Panc1 (cell line): Measurements from ENCODE around the gene DAPP1. TPM values are rescaled to one million over a fixed set of nuclear protein-coding genes. Genes with fewer than 3 reads are reported as not detected.

ENCODE experiments used
- ATAC-seq: fragments of 200-7000 bp; cut with Tn5 transposase; 2 replicates; pipeline ENCODE4 v1.9.1; 2020; ENCODE audit warnings: mild to moderate bottlenecking, moderate library complexity
- BruUV-seq: library from RNA; stranded (reverse); fragments of 400-500 nt; replicated peaks from 2 replicates; lab custom pipeline; 2021; lab: Mats Ljungman, UMichigan
- CTCF ChIA-PET: fragments of 300-600 bp; sonication (Branson Sonifier 250); formaldehyde crosslinking; loops from one replicate; lab custom pipeline; 2022; ENCODE audit warnings: antibody characterized with exemption; lab: Charles Lee
- POLR2A ChIA-PET: fragments of 300-600 bp; sonication (Branson Sonifier 250); formaldehyde crosslinking; loops from one replicate; lab custom pipeline; 2022; ENCODE audit warnings: antibody characterized with exemption; lab: Charles Lee
- DNase-seq: peaks from one replicate; pipeline ENCODE4 v3.0.0-alpha.2; 2010; ENCODE audit warnings: low read depth, low spot score
- H3K27ac ChIP-seq: 2 replicates; pipeline ENCODE4 v1.5.1; 2011; ENCODE audit warnings: mild to moderate bottlenecking, low read length, inconsistent platforms
- H3K27me3 ChIP-seq: fragments of 200-500 bp; sonication (Bioruptor generic); 2 replicates; pipeline ENCODE4 v1.6.0; 2014; ENCODE audit warnings: low read length, inconsistent platforms; ENCODE audit not compliant: control insufficient read depth, insufficient read depth
- H3K36me3 ChIP-seq: fragments of 200-500 bp; sonication (Bioruptor generic); 2 replicates; pipeline ENCODE4 v1.5.1; 2014; ENCODE audit warnings: inconsistent platforms, mild to moderate bottlenecking, low read length, moderate library complexity; ENCODE audit not compliant: control insufficient read depth, insufficient read depth
- H3K4me1 ChIP-seq: 2 replicates; pipeline ENCODE4 v1.5.1; 2011; ENCODE audit warnings: inconsistent platforms, mild to moderate bottlenecking, low read length, moderate library complexity; ENCODE audit not compliant: control insufficient read depth, insufficient read depth
- H3K4me3 ChIP-seq, 2 experiments: 2 replicates each; pipeline ENCODE4 v1.5.1; 2011 to 2012; ENCODE audit warnings: low read depth in 2 of 2, low read length in 2 of 2, mild to moderate bottlenecking in 2 of 2, inconsistent platforms in 1 of 2, moderate library complexity in 1 of 2
- H3K9me3 ChIP-seq: fragments of 200-500 bp; sonication (Bioruptor generic); 2 replicates; pipeline ENCODE4 v1.5.1; 2014; ENCODE audit warnings: low read depth, mild to moderate bottlenecking, inconsistent platforms, low read length, moderate library complexity; ENCODE audit not compliant: control insufficient read depth, insufficient read depth
- POLR2AphosphoS5 ChIP-seq: IDR thresholded peaks from 2 replicates; pipeline ENCODE4 v1.6.1; 2012; ENCODE audit warnings: mild to moderate bottlenecking, low read depth, low read length, moderate library complexity
- REST ChIP-seq, 2 experiments: IDR thresholded peaks; 2 replicates each; pipeline ENCODE4 v1.6.1; 2011 to 2012; ENCODE audit warnings: low read depth in 2 of 2, control low read depth in 1 of 2, low read length in 1 of 2, mild to moderate bottlenecking in 1 of 2, moderate library complexity in 1 of 2; ENCODE audit not compliant: insufficient read depth in 1 of 2
- SIN3A ChIP-seq: IDR thresholded peaks from 2 replicates; pipeline ENCODE4 v1.6.1; 2012; ENCODE audit warnings: low read depth, mild to moderate bottlenecking, low read length, moderate library complexity, borderline replicate concordance; ENCODE audit not compliant: insufficient read depth
- TCF7L2 ChIP-seq: IDR thresholded peaks from 2 replicates; pipeline ENCODE4 v1.6.1; 2011; ENCODE audit warnings: mild to moderate bottlenecking, low read depth, low read length, inconsistent platforms
- in situ Hi-C: cut with HindIII; loops from 2 replicates; pipeline ENCODE4 v1.10.0; 2016; ENCODE audit warnings: low sequenced_read_pairs, low pct_unique_long_range_greater_than_20kb
- intact Hi-C: fragments of 100-400 bp; cut with micrococcal nuclease; formaldehyde crosslinking; loops from one replicate; pipeline ENCODE4 v1.10.0; 2022; ENCODE audit not compliant: unreplicated experiment
- total RNA-seq: library from RNA; stranded (reverse); gene quantifications from one replicate; pipeline ENCODE4 v1.2.1, GENCODE V29; 2021; ENCODE audit not compliant: unreplicated experiment
- TF ChIP-seq, protein P1 (sequence below): fragments of 450-650 bp; IDR thresholded peaks from 2 replicates; pipeline ENCODE4 v1.5.1; 2017; ENCODE audit warnings: mild to moderate bottlenecking

The DAPP1 gene
- total RNA-seq, 1 experiment from 2014 or later: not detected

DNA sequence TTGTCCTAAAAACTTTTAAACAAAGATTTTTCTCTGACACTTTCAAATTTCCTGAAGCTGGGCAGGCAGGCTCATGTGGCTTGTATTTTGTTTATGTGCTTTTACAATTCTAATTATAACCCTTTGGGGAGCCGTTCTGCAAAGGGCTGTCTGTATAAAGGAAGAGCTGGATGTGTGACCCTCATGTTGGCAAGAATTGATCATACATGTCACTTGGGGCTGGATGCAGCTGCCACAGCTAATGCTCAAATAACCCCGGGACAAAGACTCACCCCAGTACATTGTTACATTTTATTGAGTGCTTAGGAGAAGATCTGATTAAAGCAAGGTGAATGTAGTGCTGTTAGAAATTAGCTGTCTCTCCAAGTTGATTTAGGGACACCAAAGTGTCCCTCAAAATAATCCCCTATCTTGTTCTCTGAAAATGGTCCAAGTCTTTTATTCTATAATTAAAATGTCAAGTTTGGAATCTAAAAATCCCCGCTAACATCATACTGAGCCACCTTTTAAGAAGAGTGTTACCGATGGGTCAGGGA, 13.0 kb upstream of the DAPP1 start:
- Histone ChIP-seq H3K4me1 (no peaks in the 10 kb centered on the region), H3K9me3 (no peaks in the 10 kb centered on the region), H3K36me3 (no peaks in the 10 kb centered on the region), H3K27ac (no peak overlapping the region), H3K4me3 (no peak overlapping the region), H3K27me3 (no peaks in the 10 kb centered on the region; the same call in 1 of the 2 replicates)
- ATAC-seq: no peak
- ChIA-PET POLR2A (no interaction called here), CTCF (no interaction called here)
- intact Hi-C loops (no loop called here), in situ Hi-C loops (no loop called here)
- DNase-seq: no peak
- no TSS peak for BruUV-seq
- no peak for TF ChIP-seq SIN3A

DNA sequence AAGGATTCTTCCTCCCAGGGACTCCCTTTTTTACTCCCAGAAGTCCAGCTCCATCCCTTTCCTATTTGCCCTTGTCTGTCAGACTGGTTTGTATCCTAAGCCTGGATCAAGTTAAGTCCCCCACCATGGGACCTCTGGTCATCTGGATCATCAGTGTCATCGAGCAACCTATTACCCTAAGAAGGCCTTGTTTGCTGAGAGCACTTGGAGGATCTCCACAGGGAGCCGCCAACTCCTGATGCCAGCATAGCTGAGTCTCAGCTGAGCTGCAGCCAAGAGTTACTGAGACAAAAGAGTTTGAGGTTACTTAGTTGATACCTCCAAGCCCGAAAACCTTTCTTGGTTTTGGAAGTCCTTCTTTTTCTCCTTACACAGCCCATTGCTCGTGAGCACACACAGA, 10.1 kb upstream of the DAPP1 start:
- no peak for TF ChIP-seq POLR2AphosphoS5
- no peak for TF ChIP-seq TCF7L2
- no peak for TF ChIP-seq REST (IDR thresholded peaks at IDR 0.05; ENCODE audit: insufficient read depth in 1 of 2, low read depth in 2 of 2, low read length in 1 of 2)
- TF ChIP-seq SIN3A: no peak
- TF ChIP-seq, protein P1, sequence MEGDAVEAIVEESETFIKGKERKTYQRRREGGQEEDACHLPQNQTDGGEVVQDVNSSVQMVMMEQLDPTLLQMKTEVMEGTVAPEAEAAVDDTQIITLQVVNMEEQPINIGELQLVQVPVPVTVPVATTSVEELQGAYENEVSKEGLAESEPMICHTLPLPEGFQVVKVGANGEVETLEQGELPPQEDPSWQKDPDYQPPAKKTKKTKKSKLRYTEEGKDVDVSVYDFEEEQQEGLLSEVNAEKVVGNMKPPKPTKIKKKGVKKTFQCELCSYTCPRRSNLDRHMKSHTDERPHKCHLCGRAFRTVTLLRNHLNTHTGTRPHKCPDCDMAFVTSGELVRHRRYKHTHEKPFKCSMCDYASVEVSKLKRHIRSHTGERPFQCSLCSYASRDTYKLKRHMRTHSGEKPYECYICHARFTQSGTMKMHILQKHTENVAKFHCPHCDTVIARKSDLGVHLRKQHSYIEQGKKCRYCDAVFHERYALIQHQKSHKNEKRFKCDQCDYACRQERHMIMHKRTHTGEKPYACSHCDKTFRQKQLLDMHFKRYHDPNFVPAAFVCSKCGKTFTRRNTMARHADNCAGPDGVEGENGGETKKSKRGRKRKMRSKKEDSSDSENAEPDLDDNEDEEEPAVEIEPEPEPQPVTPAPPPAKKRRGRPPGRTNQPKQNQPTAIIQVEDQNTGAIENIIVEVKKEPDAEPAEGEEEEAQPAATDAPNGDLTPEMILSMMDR: no peak
- no peaks in the 10 kb centered on the region for H3K36me3 ChIP-seq
- no peak overlapping the region for H3K27ac ChIP-seq
- BruUV-seq: no TSS peak
- H3K4me3 ChIP-seq: no peak overlapping the region
- no peaks in the 10 kb centered on the region; the same call in 1 of the 2 replicates for H3K27me3 ChIP-seq
- DNase-seq (no peak), ATAC-seq (no peak)
- no peaks in the 10 kb centered on the region for H3K9me3 ChIP-seq
- intact Hi-C loops (no loop called here), in situ Hi-C loops (no loop called here)
- ChIA-PET POLR2A (no interaction called here), CTCF (no interaction called here)
- no peaks in the 10 kb centered on the region for H3K4me1 ChIP-seq

- TF ChIP-seq TCF7L2 (no peak), SIN3A (no peak), POLR2AphosphoS5 (no peak), REST (IDR thresholded peaks at IDR 0.05; ENCODE audit: insufficient read depth in 1 of 2, low read depth in 2 of 2, low read length in 1 of 2) (no peak)
- TF ChIP-seq, protein P1: no peak
- ATAC-seq: no peak
- in situ Hi-C loops: no loop called here
- ChIA-PET POLR2A (no interaction called here), CTCF (no interaction called here)
- Histone ChIP-seq H3K27me3 (no peaks in the 10 kb centered on the region; the same call in 1 of the 2 replicates), H3K4me3 (no peak overlapping the region), H3K4me1 (no peaks in the 10 kb centered on the region), H3K36me3 (no peaks in the 10 kb centered on the region), H3K9me3 (no peaks in the 10 kb centered on the region), H3K27ac (no peak overlapping the region)
- no TSS peak for BruUV-seq
- intact Hi-C loops: loop anchor here (1.0 kb wide), 1 partner anchor 246 kb away; no protein-coding TSS in a partner anchor
- no peak for DNase-seq
Measured at GRCh38 chr4:99807666-99808065, 9.0 kb upstream of the DAPP1 start.
